ENCODE data around the gene MARCO.

The MARCO gene

GRCh38 chr2:118942031-118942430, at the start of gene MARCO:
MARCO (plus strand) TSS chr2:118942194; CDS start chr2:118942301, 107 bp downstream.
- no peak for DNase-seq (ENCODE audit: low spot score)

GRCh38 chr2:118893100-118893499, 48.9 kb upstream of the MARCO start:
- DNase-seq (ENCODE audit: low spot score): no peak

- no peak for DNase-seq (ENCODE audit: low spot score)
Measured at GRCh38 chr2:118902266-118903028, 39.5 kb upstream of the MARCO start.

GRCh38 chr2:118903029-118903351, 39.0 kb upstream of the MARCO start:
- no peak for DNase-seq (ENCODE audit: low spot score)

- DNase-seq (ENCODE audit: low spot score): no peak
Measured at GRCh38 chr2:118903551-118904479, 38.2 kb upstream of the MARCO start.

- DNase-seq (ENCODE audit: low spot score): no peak
Measured at GRCh38 chr2:118905206-118905605, 36.8 kb upstream of the MARCO start.

GRCh38 chr2:118906186-118906585, 35.8 kb upstream of the MARCO start:
- DNase-seq (ENCODE audit: low spot score): no peak

GRCh38 chr2:118907759-118908158, 34.2 kb upstream of the MARCO start:
- DNase-seq (ENCODE audit: low spot score): no peak

- no peak for DNase-seq (ENCODE audit: low spot score)
Measured at GRCh38 chr2:118909191-118909590, 32.8 kb upstream of the MARCO start.

- no peak for DNase-seq (ENCODE audit: low spot score)
Measured at GRCh38 chr2:118911166-118911856, 30.7 kb upstream of the MARCO start.

- no peak for DNase-seq (ENCODE audit: low spot score)
Measured at GRCh38 chr2:118911936-118912335, 30.1 kb upstream of the MARCO start.

GRCh38 chr2:118913131-118913802, 28.7 kb upstream of the MARCO start:
- no peak for DNase-seq (ENCODE audit: low spot score)

GRCh38 chr2:118913803-118914645, 28.0 kb upstream of the MARCO start:
- no peak for DNase-seq (ENCODE audit: low spot score)

GRCh38 chr2:118914721-118915453, 27.1 kb upstream of the MARCO start:
- no peak for DNase-seq (ENCODE audit: low spot score)

GRCh38 chr2:118918017-118918416, 24.0 kb upstream of the MARCO start:
- DNase-seq (ENCODE audit: low spot score): no peak

GRCh38 chr2:118921646-118922045, 20.3 kb upstream of the MARCO start:
- no peak for DNase-seq (ENCODE audit: low spot score)

GRCh38 chr2:118922254-118922653, 19.7 kb upstream of the MARCO start:
- no peak for DNase-seq (ENCODE audit: low spot score)

GRCh38 chr2:118923371-118923770, 18.6 kb upstream of the MARCO start:
- DNase-seq (ENCODE audit: low spot score): no peak

GRCh38 chr2:118925476-118925875, 16.5 kb upstream of the MARCO start:
- DNase-seq (ENCODE audit: low spot score): no peak

GRCh38 chr2:118925981-118926380, 16.0 kb upstream of the MARCO start:
- no peak for DNase-seq (ENCODE audit: low spot score)
